GM12878 (cell line): ENCODE measurements around the gene ASB6. TPM values are rescaled to one million over a fixed set of nuclear protein-coding genes. Genes with fewer than 3 reads are reported as not detected.
A peak's percentile ranks its signal among the peaks of the same experiment; 100 is the strongest.

ENCODE experiments used
- BCLAF1 ChIP-seq: fragments of 450-650 bp; IDR thresholded peaks from 2 replicates; pipeline ENCODE4 v1.6.1; 2017; ENCODE audit warnings: antibody characterized with exemption, mild to moderate bottlenecking, moderate library complexity
- CBFB ChIP-seq: IDR thresholded peaks from 2 replicates; pipeline ENCODE4 v1.6.1; 2016; ENCODE audit warnings: antibody characterized with exemption, low read depth
- CBX3 ChIP-seq: fragments of 200-600 bp; sonication (generic); IDR thresholded peaks from 2 replicates; pipeline ENCODE4 v1.6.1; 2016; ENCODE audit warnings: low read depth, borderline replicate concordance
- CHD2 ChIP-seq: IDR thresholded peaks from 2 replicates; pipeline ENCODE4 v1.6.1; 2011; ENCODE audit warnings: low read depth, low read length, improper control_type of control experiment, borderline replicate concordance
- CREM ChIP-seq: IDR thresholded peaks from 2 replicates; pipeline ENCODE4 v1.6.1; 2014; ENCODE audit warnings: antibody characterized with exemption, low read depth
- EED ChIP-seq: sonication (generic); IDR thresholded peaks from 2 replicates; pipeline ENCODE4 v1.6.1; 2016; ENCODE audit warnings: antibody characterized with exemption, low read depth
- ESRRA ChIP-seq: IDR thresholded peaks from 2 replicates; pipeline ENCODE4 v1.6.1; 2012; ENCODE audit warnings: mild to moderate bottlenecking, low read length, improper control_type of control experiment
- ETV6 ChIP-seq, 2 experiments: fragments of 450-650 bp in 1 of 2; IDR thresholded peaks in 1 of 2; conservative IDR thresholded peaks in 1 of 2; 2 replicates each; pipeline ENCODE4 v1.6.1; 2014; ENCODE audit warnings: antibody characterized with exemption in 1 of 2, borderline replicate concordance in 1 of 2, low read depth in 1 of 2, mild to moderate bottlenecking in 1 of 2, moderate library complexity in 1 of 2
- GABPA ChIP-seq: IDR thresholded peaks from 2 replicates; pipeline ENCODE4 v1.6.1; 2014; ENCODE audit warnings: antibody characterized with exemption, low read depth, mild to moderate bottlenecking, inconsistent platforms
- IKZF2 ChIP-seq, 2 experiments: fragments of 450-650 bp; IDR thresholded peaks; 2 replicates each; pipeline ENCODE4 v1.6.1; 2017; ENCODE audit warnings: mild to moderate bottlenecking in 2 of 2, moderate library complexity in 2 of 2
- MEF2B ChIP-seq: fragments of 450-650 bp; IDR thresholded peaks from 2 replicates; pipeline ENCODE4 v1.6.1; 2018; ENCODE audit warnings: mild to moderate bottlenecking, moderate library complexity; ENCODE audit not compliant: partially characterized antibody, poor library complexity, severe bottlenecking
- MTA2 ChIP-seq: fragments of 450-650 bp; IDR thresholded peaks from 2 replicates; pipeline ENCODE4 v1.6.1; 2016; ENCODE audit warnings: low read depth, mild to moderate bottlenecking, moderate library complexity
- NFYB ChIP-seq: IDR thresholded peaks from 2 replicates; pipeline ENCODE4 v1.6.1; 2011; ENCODE audit warnings: low read depth, mild to moderate bottlenecking, low read length, improper control_type of control experiment, moderate library complexity; ENCODE audit not compliant: insufficient read depth
- PKNOX1 ChIP-seq: fragments of 450-650 bp; IDR thresholded peaks from 2 replicates; pipeline ENCODE4 v1.6.1; 2016; ENCODE audit warnings: mild to moderate bottlenecking
- RAD51 ChIP-seq: fragments of 450-650 bp; IDR thresholded peaks from 2 replicates; pipeline ENCODE4 v1.6.1; 2016; ENCODE audit warnings: moderate library complexity, mild to moderate bottlenecking, inconsistent platforms
- RFX5 ChIP-seq: IDR thresholded peaks from 2 replicates; pipeline ENCODE4 v1.6.1; 2011; ENCODE audit warnings: low read depth, low read length, improper control_type of control experiment
- SMAD5 ChIP-seq: IDR thresholded peaks from 2 replicates; pipeline ENCODE4 v1.6.1; 2016; ENCODE audit warnings: antibody characterized with exemption, low read depth
- SMC3 ChIP-seq: IDR thresholded peaks from 2 replicates; pipeline ENCODE4 v1.6.1; 2011; ENCODE audit warnings: low read length, improper control_type of control experiment, borderline replicate concordance
- SUZ12 ChIP-seq: fragments of 200-600 bp; sonication (generic); IDR thresholded peaks from one replicate; pipeline ENCODE4 v1.6.1; 2018; ENCODE audit warnings: antibody characterized with exemption, mild to moderate bottlenecking; ENCODE audit not compliant: unreplicated experiment
- TARDBP ChIP-seq: IDR thresholded peaks from 2 replicates; pipeline ENCODE4 v1.6.1; 2016; ENCODE audit warnings: borderline replicate concordance
- TBL1XR1 ChIP-seq: IDR thresholded peaks from 2 replicates; pipeline ENCODE4 v1.6.1; 2012; ENCODE audit warnings: low read depth, low read length, improper control_type of control experiment
- ZNF207 ChIP-seq: fragments of 450-650 bp; IDR thresholded peaks from 2 replicates; pipeline ENCODE4 v1.6.1; 2014; ENCODE audit warnings: antibody characterized with exemption, mild to moderate bottlenecking, borderline replicate concordance
- ZNF384 ChIP-seq: IDR thresholded peaks from 2 replicates; pipeline ENCODE4 v1.6.1; 2012; ENCODE audit warnings: low read depth, mild to moderate bottlenecking, low read length, improper control_type of control experiment, borderline replicate concordance
- polyA plus RNA-seq, 11 experiments: library from polyadenylated mRNA; depleted of rRNA in 4 of 11; unstranded in 6 of 11; stranded (reverse) in 5 of 11; fragments of >200 nt; fragmentation: Nextera tagmentation in 4 of 11; fragmentation: Illumina TruSeq in 1 of 11; extraction: Ambion mirVana in 4 of 11; extraction: Trizol in 1 of 11; gene quantifications; 1 replicate in 1 of 11; 2 replicates in 10 of 11; pipeline versions ENCODE4 v1.2.1 to v1.2.3, GENCODE V29; 2011 to 2016; ENCODE audit warnings: inconsistent platforms in 2 of 11, missing spikeins in 2 of 11, low read depth in 1 of 11
- total RNA-seq, 4 experiments: library from RNA; depleted of rRNA in 3 of 4; stranded (reverse); fragments of >200 nt in 3 of 4; fragmentation: Illumina TruSeq in 1 of 4; extraction: Trizol in 1 of 4; gene quantifications; 2 replicates each; pipeline versions ENCODE4 v1.2.1 to v1.2.3, GENCODE V29; 2013 to 2021
- TF ChIP-seq, protein P1 (sequence below): fragments of 450-650 bp; IDR thresholded peaks from 2 replicates; pipeline ENCODE4 v1.6.1; 2016; ENCODE audit warnings: mild to moderate bottlenecking
- TF ChIP-seq, protein P2 (sequence below): IDR thresholded peaks from 2 replicates; pipeline ENCODE4 v1.6.1; 2012; ENCODE audit warnings: low read depth, low read length, improper control_type of control experiment

ASB6 gene
- total and polyA plus RNA-seq, 10 of the 15 experiments (the other 5 are each of a cell fraction or from before 2014, with no cell fraction given), result 0.80 to 18.2 (median 9.9) TPM

DNA sequence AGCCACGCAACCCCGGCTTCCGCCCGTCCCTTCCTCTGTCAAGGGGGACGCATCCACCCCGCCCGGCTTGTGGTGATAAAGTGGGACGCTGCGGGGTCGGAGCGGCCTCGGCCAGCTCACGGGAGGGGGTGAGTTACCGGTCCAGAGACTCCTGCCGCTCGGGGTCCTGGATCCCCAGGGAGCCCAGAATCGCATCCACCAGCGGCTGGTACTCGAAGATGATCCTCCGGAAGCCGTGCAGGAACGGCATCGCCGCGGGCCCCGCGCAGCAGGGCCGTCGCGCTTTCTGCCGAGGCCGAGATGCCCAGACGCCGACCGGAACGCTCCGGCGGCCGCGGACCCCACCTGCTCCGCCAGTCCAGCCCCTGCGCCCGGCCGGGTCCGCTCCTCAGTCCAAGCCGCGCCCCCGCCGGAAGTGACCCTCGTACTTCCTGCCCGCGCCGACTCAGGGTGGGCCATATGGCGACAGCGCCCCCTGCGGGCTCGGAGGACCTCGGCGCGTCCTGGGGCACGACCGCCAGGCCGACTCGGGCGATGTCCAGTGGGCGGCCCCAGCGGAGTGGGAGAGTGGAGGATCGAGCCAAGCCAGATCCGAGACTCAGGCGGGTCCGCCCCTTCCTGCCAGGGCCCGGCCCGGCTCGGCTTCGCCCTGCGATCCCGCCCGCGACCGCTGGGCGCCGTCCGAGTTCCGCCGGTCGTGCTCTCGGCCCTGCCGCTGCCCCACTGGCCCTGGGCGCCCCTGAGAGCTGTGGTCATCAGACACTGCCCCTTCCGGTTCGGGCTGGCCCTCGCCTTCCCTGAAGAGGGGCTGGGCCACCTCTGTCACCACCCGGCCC is at the start of gene ASB6 (continued):
- TF ChIP-seq, protein P1, sequence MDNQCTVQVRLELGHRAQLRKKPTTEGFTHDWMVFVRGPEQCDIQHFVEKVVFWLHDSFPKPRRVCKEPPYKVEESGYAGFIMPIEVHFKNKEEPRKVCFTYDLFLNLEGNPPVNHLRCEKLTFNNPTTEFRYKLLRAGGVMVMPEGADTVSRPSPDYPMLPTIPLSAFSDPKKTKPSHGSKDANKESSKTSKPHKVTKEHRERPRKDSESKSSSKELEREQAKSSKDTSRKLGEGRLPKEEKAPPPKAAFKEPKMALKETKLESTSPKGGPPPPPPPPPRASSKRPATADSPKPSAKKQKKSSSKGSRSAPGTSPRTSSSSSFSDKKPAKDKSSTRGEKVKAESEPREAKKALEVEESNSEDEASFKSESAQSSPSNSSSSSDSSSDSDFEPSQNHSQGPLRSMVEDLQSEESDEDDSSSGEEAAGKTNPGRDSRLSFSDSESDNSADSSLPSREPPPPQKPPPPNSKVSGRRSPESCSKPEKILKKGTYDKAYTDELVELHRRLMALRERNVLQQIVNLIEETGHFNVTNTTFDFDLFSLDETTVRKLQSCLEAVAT, result no peak
- TF ChIP-seq SUZ12, result no peak
- TF ChIP-seq PKNOX1, result no peak
- TF ChIP-seq, protein P2, sequence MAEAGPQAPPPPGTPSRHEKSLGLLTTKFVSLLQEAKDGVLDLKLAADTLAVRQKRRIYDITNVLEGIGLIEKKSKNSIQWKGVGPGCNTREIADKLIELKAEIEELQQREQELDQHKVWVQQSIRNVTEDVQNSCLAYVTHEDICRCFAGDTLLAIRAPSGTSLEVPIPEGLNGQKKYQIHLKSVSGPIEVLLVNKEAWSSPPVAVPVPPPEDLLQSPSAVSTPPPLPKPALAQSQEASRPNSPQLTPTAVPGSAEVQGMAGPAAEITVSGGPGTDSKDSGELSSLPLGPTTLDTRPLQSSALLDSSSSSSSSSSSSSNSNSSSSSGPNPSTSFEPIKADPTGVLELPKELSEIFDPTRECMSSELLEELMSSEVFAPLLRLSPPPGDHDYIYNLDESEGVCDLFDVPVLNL, result 0 out of 2 replicates have a peak, but pooled peaks have one; percentile 23
- TF ChIP-seq RAD51, result no peak
- no peak for TF ChIP-seq BCLAF1
- no peak for TF ChIP-seq ZNF384
- TF ChIP-seq EED, result no peak
- TF ChIP-seq GABPA, result peak; percentile 94
- TF ChIP-seq TBL1XR1, result no peak
- TF ChIP-seq MTA2, result no peak
- TF ChIP-seq SMC3, result peak; percentile 47
- TF ChIP-seq NFYB, result no peak
- 0 out of 2 replicates have a peak, but pooled peaks have one; percentile 65 for TF ChIP-seq ZNF207
- peak; percentile 76 for TF ChIP-seq CREM
- TF ChIP-seq IKZF2 (IDR thresholded peaks at IDR 0.05), result peak in 1 of 2 experiments; percentile 38; a peak in 1 of 4 replicates
- no peak for TF ChIP-seq CBX3
- no peak for TF ChIP-seq CBFB
- peak; percentile 65; the same call in 1 of the 2 replicates for TF ChIP-seq SMAD5
- no peak for TF ChIP-seq RFX5
- TF ChIP-seq MEF2B, result peak; percentile 61
- TF ChIP-seq CHD2, result peak; percentile 41; the same call in 1 of the 2 replicates
- no peak for TF ChIP-seq ETV6 (conservative IDR thresholded peaks at IDR 0.05 in 1 of 2, IDR thresholded peaks at IDR 0.05 in 1 of 2; ENCODE audit: borderline replicate concordance in 1 of 2, low read depth in 1 of 2)
- TF ChIP-seq TARDBP, result peak; percentile 51; the same call in 1 of the 2 replicates
- no peak for TF ChIP-seq ESRRA
